GM19395 (cell line): ENCODE results near the gene SHC4.
"Not testable (repeated sequence)": the region's sequence is repeated elsewhere in the genome, so short reads cannot be mapped to it uniquely, and the experiment has no call there.

Experiments used
- ATAC-seq: cut with Tn5 transposase; IDR thresholded peaks from one replicate; pipeline ENCODE4 v1.9.1; 2021; ENCODE audit warnings: mild to moderate bottlenecking, moderate library complexity; ENCODE audit not compliant: unreplicated experiment

Gene SHC4

DNA sequence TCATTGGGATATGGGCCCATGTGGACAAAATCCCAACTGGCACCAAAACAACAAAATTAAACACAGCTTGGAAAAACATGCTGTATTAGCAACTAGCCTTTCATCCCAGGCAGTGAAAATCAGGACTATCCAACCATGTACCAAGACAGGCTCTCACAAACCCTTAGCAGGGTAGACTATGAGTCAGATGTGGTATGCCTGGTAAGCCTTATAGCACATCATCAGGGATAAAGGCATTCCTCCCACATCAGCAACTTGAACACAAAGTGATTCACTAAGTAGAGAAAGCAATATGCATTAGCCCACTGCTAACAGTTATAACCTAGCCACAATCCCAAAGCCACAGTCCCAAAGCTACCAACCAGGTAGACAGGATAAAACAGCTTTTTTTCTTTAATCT is 160.9 kb downstream of the SHC4 start:
- no peak for ATAC-seq

DNA sequence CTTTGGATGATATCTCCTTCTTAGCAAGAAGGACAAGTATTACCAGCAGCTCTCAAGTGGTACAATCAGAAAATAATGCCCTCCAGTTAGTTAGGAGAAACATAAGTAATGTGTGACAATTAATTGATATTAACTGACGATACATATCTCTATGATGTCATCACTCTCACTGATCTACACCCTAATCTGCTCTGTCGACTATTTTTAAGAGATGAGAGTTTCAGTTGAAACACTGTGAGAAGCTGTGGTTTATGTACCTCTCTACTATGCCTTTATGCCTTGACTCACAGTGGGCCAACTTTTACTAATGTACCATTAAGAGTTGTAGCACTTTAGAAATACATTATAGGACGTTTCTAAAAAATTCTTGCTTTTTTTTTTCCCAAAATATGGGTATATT is 161.5 kb downstream of the SHC4 start:
- ATAC-seq = no peak

DNA sequence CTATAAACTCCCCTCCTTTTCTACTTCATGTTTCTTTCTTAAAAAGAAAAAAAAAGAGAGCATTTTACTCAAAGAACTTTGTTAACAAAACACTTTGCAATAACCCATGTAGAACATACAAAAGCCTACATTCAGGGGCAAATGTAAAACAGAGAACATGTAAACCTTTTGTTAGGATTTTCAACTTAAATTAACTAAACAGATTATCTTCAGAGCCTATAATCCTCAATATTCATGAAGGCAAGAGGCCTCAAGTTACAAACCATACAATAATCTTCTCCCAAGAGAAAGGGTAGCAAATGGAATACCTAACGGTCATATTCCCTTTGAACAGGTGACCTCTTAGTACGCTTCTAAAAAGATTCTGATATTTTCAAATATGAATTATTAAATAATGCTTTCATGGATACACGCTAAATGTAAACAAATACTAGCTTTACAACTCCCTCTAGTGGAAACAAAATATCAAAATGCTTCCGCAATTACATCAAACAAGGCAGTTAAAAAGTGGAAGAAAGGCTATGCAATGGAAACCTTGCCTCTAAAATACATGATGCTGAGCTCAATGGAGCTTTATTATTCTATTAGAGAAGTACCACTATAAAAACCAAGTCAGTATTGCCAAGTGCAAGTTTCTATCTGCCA is 162.8 kb downstream of the SHC4 start:
- no peak for ATAC-seq

DNA sequence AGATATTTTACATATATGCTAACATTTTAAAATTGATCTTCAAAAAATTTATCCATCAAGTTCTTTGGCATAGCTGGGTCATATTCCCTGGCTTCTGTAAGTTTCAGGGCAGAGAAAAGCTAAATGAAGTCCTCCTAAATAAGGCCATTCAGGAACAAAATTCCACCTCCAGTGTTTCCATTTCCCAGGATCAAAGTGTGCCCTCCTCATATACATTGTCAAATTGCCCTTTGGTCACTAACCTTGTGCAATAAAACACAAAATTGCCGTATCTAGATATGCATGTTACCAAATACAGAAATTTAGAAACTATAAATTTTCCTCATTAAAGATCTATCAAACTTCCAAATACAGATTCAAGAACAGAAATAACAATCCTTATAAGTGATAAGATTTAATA is 163.5 kb downstream of the SHC4 start:
- no peak for ATAC-seq

DNA sequence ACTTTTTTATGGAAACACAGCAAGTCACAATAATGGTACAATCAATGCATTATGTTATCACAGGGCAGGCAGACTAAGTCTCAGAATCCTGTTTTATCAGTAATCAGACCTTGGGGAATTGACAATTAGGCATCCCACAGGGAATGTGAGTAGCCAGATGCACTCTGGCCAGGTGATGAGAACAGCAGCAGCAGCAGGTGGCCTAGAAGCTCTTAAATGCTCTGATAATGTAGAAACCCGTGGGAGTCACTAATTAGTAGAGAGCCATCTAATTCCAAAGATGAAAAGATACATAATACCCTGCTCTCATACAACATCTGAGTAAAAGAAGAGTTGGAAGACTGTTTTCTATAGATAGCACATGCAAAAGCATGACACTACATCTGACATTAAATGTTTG is 165.4 kb downstream of the SHC4 start:
- no peak for ATAC-seq

DNA sequence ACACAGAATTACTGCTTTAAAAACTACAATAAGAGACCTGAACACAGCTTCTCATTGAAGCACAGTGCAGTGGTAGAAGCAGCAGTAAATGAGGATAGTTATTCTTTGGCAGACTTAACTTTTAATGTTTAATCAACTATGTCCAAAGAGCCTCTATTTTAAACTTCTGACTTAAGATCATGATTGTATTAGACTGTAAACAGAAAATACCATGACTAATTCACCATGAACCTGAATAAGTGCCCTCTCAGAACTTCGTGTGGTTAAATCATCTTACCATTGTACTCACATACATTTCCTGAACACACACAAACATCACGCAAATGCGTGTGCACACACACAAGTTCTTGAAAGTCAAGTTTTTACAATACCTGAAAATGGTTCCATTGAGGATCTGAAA is 166.8 kb downstream of the SHC4 start:
- no peak for ATAC-seq

DNA sequence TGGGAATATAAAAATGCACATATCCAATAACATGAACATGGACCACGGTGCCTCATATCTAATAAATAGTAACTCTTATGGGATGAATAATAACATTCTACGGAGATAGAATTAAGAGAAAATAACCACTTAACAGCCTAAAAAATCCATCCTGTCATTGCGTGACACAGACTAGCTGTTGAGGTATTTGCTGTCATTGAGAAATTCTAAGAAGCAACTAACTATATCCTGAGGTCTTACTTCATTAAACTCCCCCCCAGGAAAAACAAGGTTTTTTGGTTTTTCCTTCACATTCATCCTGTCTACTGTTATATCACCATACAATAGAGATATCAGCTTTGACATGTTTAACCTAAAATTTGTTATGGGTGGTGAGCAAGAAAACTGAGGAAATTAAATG is 167.2 kb downstream of the SHC4 start:
- no peak for ATAC-seq

DNA sequence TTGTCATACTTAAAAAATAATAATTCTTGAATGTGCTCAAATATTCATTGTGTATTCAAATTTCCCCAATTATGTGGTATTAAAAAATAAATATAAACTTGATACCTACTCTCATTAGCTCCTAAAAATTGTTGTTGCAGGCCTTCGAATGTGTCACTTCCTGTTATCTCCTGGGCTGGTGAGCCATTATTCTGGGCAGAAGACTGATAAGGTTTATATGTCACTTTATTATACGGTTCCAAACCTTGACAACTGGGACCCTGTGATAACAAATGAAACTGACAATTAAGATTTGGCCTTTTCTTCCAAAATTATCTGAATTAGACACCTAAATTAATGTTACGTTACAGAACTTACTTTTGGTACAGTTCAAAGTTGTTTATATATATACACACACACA is 167.8 kb downstream of the SHC4 start:
- ATAC-seq = no peak

DNA sequence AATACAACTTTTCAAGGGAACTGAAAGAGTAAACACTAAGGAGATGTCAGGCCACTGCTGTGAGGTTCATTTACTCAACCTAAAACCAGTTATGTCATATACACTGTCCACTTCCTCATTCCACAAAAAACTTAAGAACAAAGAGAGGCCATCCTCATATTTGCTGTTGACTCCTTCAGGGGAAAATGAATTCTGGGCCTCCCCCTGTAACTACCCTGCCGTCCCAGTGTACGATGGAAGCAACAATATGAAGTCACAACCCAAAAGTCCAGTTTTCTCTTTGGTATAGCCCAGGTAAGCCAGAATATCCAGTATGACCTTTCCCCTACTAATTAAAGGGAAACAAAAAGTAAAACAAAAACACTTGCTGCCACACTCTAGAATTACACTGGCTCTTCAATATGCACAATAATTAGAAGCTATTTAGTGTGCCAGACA is 169.0 kb downstream of the SHC4 start:
- peak; percentile 96 for ATAC-seq

DNA sequence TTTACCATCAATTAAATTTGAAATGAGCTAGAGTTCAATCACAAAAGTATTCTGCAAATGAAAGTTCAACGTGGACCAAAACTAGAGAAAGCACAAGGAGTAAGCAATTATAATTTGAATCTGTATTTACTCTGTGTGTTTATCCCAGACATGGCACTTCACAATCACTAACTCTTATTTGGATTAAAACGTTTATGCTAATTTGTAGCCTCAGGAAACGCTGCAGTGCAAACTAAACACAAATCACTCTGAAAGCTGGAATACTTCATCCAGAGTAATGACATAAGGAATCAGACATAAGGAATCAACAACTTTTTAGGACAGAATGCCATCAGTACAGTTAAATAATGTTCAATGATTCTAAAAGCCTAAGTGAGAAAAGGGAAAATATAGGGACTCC is 171.3 kb downstream of the SHC4 start:
- no peak for ATAC-seq

DNA sequence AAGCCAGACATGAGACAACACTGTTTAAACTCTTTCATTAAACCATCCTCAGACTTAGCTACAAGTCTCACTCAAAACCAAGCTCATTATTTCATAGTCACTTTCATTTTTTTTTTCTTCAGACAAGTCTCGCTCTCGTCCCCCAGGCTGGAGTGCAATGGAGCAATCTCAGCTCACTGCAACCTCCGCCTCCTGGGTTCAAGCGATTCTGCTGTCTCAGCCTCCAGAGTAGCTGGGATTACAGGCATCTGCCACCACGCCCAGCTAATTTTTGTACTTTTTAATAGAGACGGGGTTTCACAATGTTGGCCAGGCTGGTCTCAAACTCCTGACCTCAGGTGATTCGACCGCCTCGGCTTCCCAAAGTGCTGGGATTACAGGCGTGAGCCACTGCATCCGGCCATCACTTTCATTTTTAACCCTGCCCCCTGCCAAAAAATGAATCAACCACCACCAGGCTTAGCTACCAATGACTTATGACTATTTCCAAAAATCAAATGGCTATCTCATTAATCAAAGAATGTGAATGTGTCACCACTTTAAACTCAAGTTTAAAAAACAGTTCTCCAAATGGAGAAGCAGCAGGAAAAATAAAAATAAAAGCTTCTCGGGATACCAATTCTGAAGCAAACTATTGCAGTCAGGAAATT is 173.1 kb downstream of the SHC4 start:
- ATAC-seq = not testable (repeated sequence)

DNA sequence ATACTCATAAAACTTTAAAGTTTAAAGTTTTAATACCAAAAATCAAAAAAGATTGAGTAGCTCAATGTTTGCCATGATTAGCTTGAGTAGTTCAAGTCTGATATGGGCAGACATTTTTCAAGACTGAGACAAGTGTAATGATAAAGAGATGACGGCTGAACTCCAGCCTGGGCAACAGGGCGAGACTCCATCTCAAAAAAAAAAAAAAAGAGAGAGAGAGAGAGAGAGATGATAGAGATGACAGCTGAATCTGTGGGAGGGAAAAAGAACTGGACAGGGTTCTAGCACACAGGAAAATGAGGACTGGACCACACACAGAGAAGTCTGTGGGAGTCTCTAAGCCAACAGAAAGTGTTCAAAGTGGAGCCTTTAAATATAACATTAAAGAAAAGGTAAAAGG is 178.0 kb downstream of the SHC4 start:
- no peak for ATAC-seq

DNA sequence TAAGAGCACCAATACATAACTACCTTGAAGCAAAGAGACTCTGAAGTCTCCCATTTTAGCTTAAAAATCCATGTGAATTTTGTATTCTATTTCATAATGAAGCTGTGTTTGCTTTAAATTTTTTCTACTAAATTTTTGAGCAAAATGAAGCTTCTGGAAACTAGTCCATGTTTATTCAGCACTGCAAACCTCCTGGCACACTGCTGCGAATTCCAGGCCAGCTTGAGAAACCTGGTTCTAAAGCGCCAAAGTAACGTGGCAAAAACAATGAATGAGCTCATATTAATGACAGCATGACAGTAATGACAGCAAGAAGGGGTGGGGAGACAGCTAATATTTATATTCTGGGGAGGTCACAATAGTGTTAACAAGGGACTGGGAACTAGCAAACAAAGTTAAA is 178.5 kb downstream of the SHC4 start:
- no peak for ATAC-seq

DNA sequence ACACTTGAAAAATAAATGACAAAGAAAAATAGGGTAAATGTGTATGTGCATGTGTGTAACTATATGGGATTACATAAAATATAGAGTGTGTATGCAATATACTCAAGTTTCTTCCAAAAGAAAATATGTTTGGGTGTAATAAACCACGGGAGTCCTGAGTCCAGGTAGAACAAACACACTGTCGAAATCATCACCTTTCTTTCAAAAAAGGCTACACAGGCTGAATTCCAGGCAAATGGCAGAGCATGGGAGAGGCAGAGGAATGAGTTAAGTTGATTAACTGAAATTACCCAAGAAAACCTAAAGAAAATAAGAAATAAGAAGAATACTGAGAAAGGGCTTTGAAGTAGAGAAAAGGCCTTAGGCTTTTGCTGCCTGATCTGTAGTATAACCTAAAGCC is 179.0 kb downstream of the SHC4 start:
- ATAC-seq = no peak

DNA sequence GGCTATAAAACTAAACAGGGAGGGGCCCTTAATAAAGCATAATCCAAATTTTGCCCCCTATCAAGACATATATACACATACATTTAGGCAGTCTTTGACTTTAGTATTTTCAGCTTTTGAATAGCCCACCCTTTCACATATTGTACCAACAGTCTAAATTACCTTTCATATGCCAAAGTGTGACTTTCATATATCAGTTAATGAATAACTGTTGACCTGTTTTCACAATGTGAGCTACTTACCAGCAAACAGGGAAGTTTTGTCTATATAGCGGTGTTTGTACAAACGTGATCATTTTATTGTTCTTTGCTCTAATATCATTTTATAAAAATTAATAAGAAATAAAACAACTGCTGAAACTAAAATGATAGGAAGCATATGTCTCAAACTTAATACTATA is 180.8 kb downstream of the SHC4 start:
- ATAC-seq = no peak

DNA sequence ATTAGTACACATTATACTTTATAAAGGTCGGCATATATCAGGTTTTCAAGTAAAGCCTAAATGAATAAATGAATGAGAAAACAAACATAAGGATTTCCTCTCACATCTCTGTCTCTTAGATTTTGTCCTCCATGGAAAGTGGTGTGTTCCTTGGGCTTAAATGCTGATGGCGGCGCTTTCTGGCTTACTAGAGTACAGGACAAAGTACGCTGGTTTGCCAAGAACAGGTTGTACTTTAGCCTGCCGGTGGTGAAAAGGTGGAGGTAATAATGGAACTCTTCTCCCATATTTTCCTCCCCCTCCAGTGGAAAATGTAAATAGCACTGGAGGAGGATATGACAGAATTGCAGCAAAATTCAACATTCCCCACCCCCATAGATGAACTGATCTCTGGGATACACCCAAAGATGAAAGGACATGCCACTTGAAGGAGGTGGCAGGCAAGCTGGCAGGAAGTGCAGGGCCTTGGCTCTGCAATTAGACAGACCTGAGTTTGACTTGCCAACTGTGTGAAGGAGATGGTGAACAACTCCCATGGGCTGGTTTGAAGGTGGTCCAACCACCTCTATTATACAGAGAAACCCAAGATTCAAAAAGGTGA is 182.1 kb downstream of the SHC4 start:
- no peak for ATAC-seq

DNA sequence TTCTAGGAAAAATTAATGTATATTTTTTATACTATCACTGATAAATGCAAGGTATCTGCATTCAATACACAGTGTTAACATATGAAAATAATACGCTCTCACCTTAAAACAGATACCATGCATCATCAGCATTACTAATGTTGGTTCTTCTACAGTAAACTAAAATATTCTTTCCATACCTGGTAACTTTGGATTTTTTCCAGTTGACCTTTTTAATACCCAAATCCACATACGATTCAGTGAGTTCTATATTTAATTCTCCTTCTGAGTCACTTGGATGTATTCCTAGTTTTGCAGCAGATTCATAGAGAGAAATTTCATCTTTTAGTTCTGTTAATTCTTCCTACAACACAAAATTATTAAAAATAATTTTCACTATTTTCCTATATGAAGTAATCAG is 182.7 kb downstream of the SHC4 start:
- no peak for ATAC-seq

DNA sequence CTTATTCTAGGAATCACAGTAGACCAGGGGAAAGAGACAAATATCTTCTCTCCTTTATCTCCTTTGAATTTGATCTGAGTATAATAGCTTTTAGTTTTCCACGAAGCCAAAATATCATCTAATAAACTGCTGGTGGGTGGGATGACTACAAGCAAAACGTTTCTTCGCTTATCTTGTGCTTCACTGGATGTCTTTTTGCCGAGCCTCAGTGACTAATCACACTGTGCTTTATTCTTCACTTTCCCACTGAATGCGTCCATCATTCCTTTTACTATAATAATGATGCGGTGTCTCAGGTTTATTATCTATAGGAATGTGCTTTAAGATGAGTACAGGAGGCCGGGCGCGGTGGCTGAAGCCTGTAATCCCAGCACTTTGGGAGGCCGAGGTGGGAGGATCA is 185.4 kb downstream of the SHC4 start:
- no peak for ATAC-seq

DNA sequence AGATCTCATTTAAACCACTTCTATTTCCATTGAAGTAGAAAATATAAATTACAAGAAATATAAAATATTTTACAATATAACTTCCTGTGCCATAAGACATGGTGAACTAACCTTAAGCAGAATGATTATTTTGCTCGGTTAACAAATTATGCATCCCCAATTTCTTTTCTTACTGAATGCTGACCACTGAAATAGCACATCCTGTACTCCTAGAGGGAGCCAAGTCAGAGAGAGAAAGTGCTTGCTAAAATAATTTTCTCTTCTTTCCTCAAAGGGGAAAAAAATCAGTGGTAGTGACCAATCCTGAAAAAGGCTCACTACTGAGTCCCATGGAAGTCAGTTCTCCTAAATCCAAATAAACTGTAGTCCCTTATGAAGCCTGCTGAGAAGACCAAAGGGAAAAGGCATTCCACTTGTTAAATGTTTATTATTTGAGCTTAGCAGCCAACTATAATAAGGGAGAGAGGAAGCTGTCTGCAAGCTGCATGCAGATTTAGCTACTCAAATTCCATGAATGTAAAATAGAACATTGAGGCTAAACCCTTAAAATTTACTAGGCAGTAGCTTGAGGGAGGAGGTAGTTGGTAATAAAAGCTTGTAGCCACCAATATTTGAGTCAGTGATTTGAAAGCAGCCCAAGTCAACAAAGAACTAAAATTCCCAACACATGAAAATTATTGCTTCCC is 185.9 kb downstream of the SHC4 start:
- ATAC-seq = no peak

DNA sequence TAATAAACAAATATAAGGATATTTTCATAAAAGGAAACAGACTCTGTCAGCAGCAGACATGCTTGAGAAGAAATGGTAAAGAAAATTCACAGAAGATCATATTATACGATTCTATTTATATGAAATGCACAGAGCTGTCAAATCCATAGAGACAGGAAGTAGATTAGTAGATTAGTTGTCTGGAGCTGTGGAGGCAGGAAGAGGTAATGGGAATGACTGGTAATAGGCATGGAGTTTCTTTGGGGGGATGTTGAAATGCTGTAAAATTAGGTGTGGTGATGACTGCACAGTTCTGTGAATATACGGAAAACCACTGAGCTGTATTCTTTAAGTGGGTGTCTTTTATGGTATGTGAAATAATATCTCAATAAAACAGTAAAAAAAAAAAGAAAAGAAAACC is 188.2 kb downstream of the SHC4 start:
- no peak for ATAC-seq

DNA sequence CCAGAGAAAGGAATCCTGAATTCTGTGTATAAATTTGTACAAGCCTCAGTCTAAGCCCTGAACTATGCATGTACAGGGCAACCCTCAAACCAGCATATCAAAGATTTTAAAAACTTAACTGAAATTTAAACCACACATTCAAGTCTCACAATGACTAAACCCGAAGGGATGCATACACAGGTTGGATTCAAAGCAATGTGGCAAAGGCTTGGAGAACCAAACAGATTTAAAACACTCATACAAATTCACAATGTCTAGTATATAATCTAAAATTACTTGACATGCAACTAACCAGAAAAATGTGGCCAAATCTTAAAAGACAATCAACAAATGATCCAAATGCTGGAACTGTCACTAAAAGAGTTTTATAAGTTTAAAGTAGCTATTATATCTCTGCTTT is 189.2 kb downstream of the SHC4 start:
- ATAC-seq = no peak
